CD14-positive monocyte (primary cell): ENCODE results near the gene STAP2. TPM values are rescaled to one million over a fixed set of nuclear protein-coding genes. Genes with fewer than 3 reads are reported as not detected.

Source experiments
- DNase-seq, 3 donors: peaks; one replicate each; pipeline ENCODE4 v3.0.0-alpha.2; 2011 to 2022
- H2AFZ ChIP-seq: 2 replicates; pipeline ENCODE4 v1.6.0; 2012; ENCODE audit warnings: mild to moderate bottlenecking, low read depth, low read length, inconsistent platforms; ENCODE audit not compliant: insufficient read depth, poor library complexity, severe bottlenecking
- H3K27ac ChIP-seq, 2 donors: 1 replicate in 1 of 2; 2 replicates in 1 of 2; pipeline ENCODE4 v1.5.1; 2012 to 2013; ENCODE audit warnings: low read length in 2 of 2, control low read depth in 1 of 2, inconsistent platforms in 1 of 2, low read depth in 1 of 2, mild to moderate bottlenecking in 1 of 2
- H3K27me3 ChIP-seq, 2 donors: one replicate each; pipeline versions ENCODE4 v1.6.0 to v1.6.1; 2011 to 2013; ENCODE audit warnings: low read length in 2 of 2; ENCODE audit not compliant: control insufficient read depth in 2 of 2, insufficient read depth in 2 of 2
- H3K36me3 ChIP-seq, 2 donors: replicated peaks in 1 of 2; 1 replicate in 1 of 2; 2 replicates in 1 of 2; pipeline versions ENCODE4 v1.5.1 to v1.6.1; 2012 to 2013; ENCODE audit warnings: low read length in 2 of 2, control low read depth in 1 of 2, inconsistent platforms in 1 of 2, mild to moderate bottlenecking in 1 of 2; ENCODE audit not compliant: insufficient read depth in 2 of 2, control insufficient read depth in 1 of 2
- H3K4me1 ChIP-seq, 2 donors: 1 replicate in 1 of 2; 2 replicates in 1 of 2; pipeline versions ENCODE4 v1.5.1 to v1.6.1; 2012 to 2013; ENCODE audit warnings: low read length in 2 of 2, control low read depth in 1 of 2, inconsistent platforms in 1 of 2, mild to moderate bottlenecking in 1 of 2, moderate library complexity in 1 of 2; ENCODE audit not compliant: insufficient read depth in 2 of 2, control insufficient read depth in 1 of 2
- H3K4me2 ChIP-seq: replicated peaks from 2 replicates; pipeline ENCODE3; 2012; ENCODE audit warnings: low read length, moderate library complexity, mild to moderate bottlenecking; ENCODE audit not compliant: poor library complexity, severe bottlenecking; ENCODE audit errors: extremely low read depth
- H3K4me3 ChIP-seq, 3 experiments: fragments of 200-600 bp in 1 of 3; sonication (generic) in 1 of 3; replicated peaks in 1 of 3; 1 replicate in 2 of 3; 2 replicates in 1 of 3; pipeline ENCODE4 v1.5.1; 2011 to 2013; ENCODE audit warnings: low read length in 3 of 3, mild to moderate bottlenecking in 3 of 3, control low read depth in 2 of 3, low read depth in 2 of 3, inconsistent platforms in 1 of 3, moderate library complexity in 1 of 3
- H3K79me2 ChIP-seq: 2 replicates; pipeline ENCODE4 v1.6.0; 2012; ENCODE audit warnings: mild to moderate bottlenecking, control low read depth, inconsistent platforms, low read length, moderate library complexity; ENCODE audit not compliant: insufficient read depth
- H3K9ac ChIP-seq: 2 replicates; pipeline ENCODE4 v1.6.0; 2017; ENCODE audit warnings: low read length, mild to moderate bottlenecking; ENCODE audit not compliant: insufficient read depth, poor library complexity, severe bottlenecking
- H3K9me3 ChIP-seq, 2 donors: replicated peaks in 1 of 2; 1 replicate in 1 of 2; 2 replicates in 1 of 2; pipeline versions ENCODE4 v1.5.1 to v1.6.1; 2012 to 2013; ENCODE audit warnings: low read length in 2 of 2, control low read depth in 1 of 2; ENCODE audit not compliant: control insufficient read depth in 1 of 2, insufficient read depth in 1 of 2
- H4K20me1 ChIP-seq: 2 replicates; pipeline ENCODE4 v1.6.0; 2012; ENCODE audit warnings: mild to moderate bottlenecking, low read length, control low read depth, moderate library complexity; ENCODE audit not compliant: insufficient read depth
- H3K27ac Mint-ChIP-seq, 7 donors: one replicate each; pipeline ENCODE4 v1.8.0; 2020; ENCODE audit warnings: mild to moderate bottlenecking in 7 of 7, mixed read lengths in 7 of 7, moderate library complexity in 6 of 7, inconsistent platforms in 2 of 7
- H3K27me3 Mint-ChIP-seq, 3 donors: one replicate each; pipeline ENCODE4 v1.8.0; 2021 to 2022; ENCODE audit warnings: low read depth in 3 of 3, mild to moderate bottlenecking in 3 of 3, mixed read lengths in 3 of 3, moderate library complexity in 3 of 3, inconsistent platforms in 1 of 3
- H3K36me3 Mint-ChIP-seq, 2 donors: one replicate each; pipeline ENCODE4 v1.8.0; 2020; ENCODE audit warnings: mixed read lengths in 2 of 2, inconsistent platforms in 1 of 2, mild to moderate bottlenecking in 1 of 2
- H3K4me1 Mint-ChIP-seq: one replicate; pipeline ENCODE4 v1.8.0; 2020; ENCODE audit warnings: mild to moderate bottlenecking, mixed read lengths
- H3K4me3 Mint-ChIP-seq, 2 donors: one replicate each; pipeline ENCODE4 v1.8.0; 2020; ENCODE audit warnings: mild to moderate bottlenecking in 2 of 2, mixed read lengths in 2 of 2, moderate library complexity in 1 of 2
- H3K9me3 Mint-ChIP-seq, 7 donors: one replicate each; pipeline ENCODE4 v1.8.0; 2020 to 2022; ENCODE audit warnings: mixed read lengths in 7 of 7, mild to moderate bottlenecking in 6 of 7, moderate library complexity in 6 of 7, inconsistent platforms in 2 of 7
- CTCF ChIP-seq: fragments of 200-600 bp; IDR thresholded peaks from one replicate; pipeline ENCODE4 v1.8.0; 2022; ENCODE audit warnings: antibody characterized with exemption, mild to moderate bottlenecking
- WGBS: methylation state at CpG from one replicate; pipeline ENCODE4 v1.1.5; 2013; ENCODE audit warnings: missing lambda C conversion rate; ENCODE audit not compliant: insufficient coverage; 5-methylcytosine and 5-hydroxymethylcytosine counted together
- intact Hi-C, 2 donors: fragments of 100-400 bp; cut with micrococcal nuclease; formaldehyde crosslinking; loops; one replicate each; pipeline versions ENCODE4 v1.15.0 to v1.15.1; 2023
- polyA plus RNA-seq, 3 donors: library from polyadenylated mRNA; depleted of rRNA in 1 of 3; unstranded in 2 of 3; stranded (reverse) in 1 of 3; fragments of 300-500 nt in 2 of 3; fragments of >200 nt in 1 of 3; fragmentation: Illumina TruSeq in 2 of 3; gene quantifications; 1 replicate in 2 of 3; 2 replicates in 1 of 3; pipeline ENCODE4 v1.2.3, GENCODE V29; 2012 to 2021

STAP2 gene
- polyA plus RNA-seq, 3 donors, result 0.11 to 0.17 TPM; not detected in 1

GRCh38 chr19:4347521-4347920 is 8.9 kb upstream of the STAP2 start:
- H3K9ac ChIP-seq, result no peak overlapping the region
- WGBS, result 14% methylated on average over 2 of the region's 6 CpGs
- H3K4me3 ChIP-seq, result no peak overlapping the region
- H3K36me3 ChIP-seq, result peaks cover 8 to 40% of the 10 kb centered on the region in 2 donors
- H2AFZ ChIP-seq, result no peak overlapping the region
- peaks cover 6% of the 10 kb centered on the region for H4K20me1 ChIP-seq
- H3K27me3 ChIP-seq, result no peaks in the 10 kb centered on the region
- no peaks in the 10 kb centered on the region for H3K9me3 ChIP-seq
- no peak overlapping the region for H3K27ac ChIP-seq
- H3K27ac Mint-ChIP-seq, result no peak overlapping the region
- H3K27me3 Mint-ChIP-seq, result peaks cover 0 to 7% (median 1%) of the 10 kb centered on the region in 3 donors
- DNase-seq, result no peak
- H3K4me1 ChIP-seq, result peaks cover 9 to 16% of the 10 kb centered on the region in 2 donors
- no peaks in the 10 kb centered on the region for H3K9me3 Mint-ChIP-seq
- H3K4me3 Mint-ChIP-seq, result no peak overlapping the region
- TF ChIP-seq CTCF, result no peak
- H3K36me3 Mint-ChIP-seq, result peaks cover 46 to 58% of the 10 kb centered on the region in 2 donors
- intact Hi-C loops, result no loop called here
- H3K79me2 ChIP-seq, result peaks cover 6% of the 10 kb centered on the region
- H3K4me1 Mint-ChIP-seq, result peaks cover 17% of the 10 kb centered on the region
- H3K4me2 ChIP-seq, result no peak overlapping the region

- peaks cover 22% of the 10 kb centered on the region for H3K4me1 Mint-ChIP-seq
- H3K4me3 Mint-ChIP-seq, result no peak overlapping the region
- no peaks in the 10 kb centered on the region for H3K9me3 ChIP-seq
- H3K4me1 ChIP-seq, result peaks cover 15 to 23% of the 10 kb centered on the region in 2 donors
- H3K36me3 ChIP-seq, result peaks cover 8 to 36% of the 10 kb centered on the region in 2 donors
- no peak overlapping the region for H3K9ac ChIP-seq
- DNase-seq, result no peak
- no peaks in the 10 kb centered on the region for H3K27me3 ChIP-seq
- peaks cover 43 to 56% of the 10 kb centered on the region in 2 donors for H3K36me3 Mint-ChIP-seq
- H3K79me2 ChIP-seq, result peaks cover 6% of the 10 kb centered on the region
- H3K27ac Mint-ChIP-seq, result no peak overlapping the region
- no peak overlapping the region for H3K4me3 ChIP-seq
- no peak overlapping the region for H3K4me2 ChIP-seq
- TF ChIP-seq CTCF, result no peak
- H3K27ac ChIP-seq, result no peak overlapping the region
- peaks cover 6% of the 10 kb centered on the region for H4K20me1 ChIP-seq
- intact Hi-C loops, result no loop called here
- H2AFZ ChIP-seq, result no peak overlapping the region
- H3K27me3 Mint-ChIP-seq, result peaks cover 0 to 7% (median 1%) of the 10 kb centered on the region in 3 donors
- 100% methylated on average over 3 of the region's 6 CpGs for WGBS
- H3K9me3 Mint-ChIP-seq, result no peaks in the 10 kb centered on the region
Observed at GRCh38 chr19:4346020-4346383, 7.4 kb upstream of the STAP2 start.
